Endothelial cell of hepatic sinusoid (primary cell): Measurements from ENCODE around the gene WWC1.
"Not testable (repeated sequence)": the region's sequence is repeated elsewhere in the genome, so short reads cannot be mapped to it uniquely, and the experiment has no call there.

Experiments used
- in situ Hi-C: cut with HindIII; loops from 2 replicates; pipeline ENCODE4 v1.10.0; 2017; ENCODE audit warnings: low sequenced_read_pairs

WWC1 gene

DNA sequence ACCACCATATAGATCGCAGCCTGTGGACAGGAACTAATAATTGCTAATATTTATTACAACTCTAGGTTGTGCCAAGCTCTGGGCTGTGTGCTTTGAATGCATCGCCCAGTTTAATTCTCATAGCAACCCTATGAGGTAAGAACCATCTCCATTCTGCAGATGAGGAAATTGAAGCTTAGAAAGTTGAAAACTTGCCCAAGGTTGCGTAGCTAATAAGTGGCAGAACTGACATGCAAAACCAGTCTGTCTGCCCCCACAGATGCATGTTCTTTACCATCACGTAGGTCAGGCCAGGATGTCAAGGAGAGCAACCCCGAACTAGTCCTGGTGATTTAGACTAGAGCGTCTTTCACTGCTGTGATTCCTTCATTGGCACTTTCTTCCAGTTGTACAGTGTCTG, 15.6 kb downstream of the WWC1 start:
- in situ Hi-C loops = no loop called here

DNA sequence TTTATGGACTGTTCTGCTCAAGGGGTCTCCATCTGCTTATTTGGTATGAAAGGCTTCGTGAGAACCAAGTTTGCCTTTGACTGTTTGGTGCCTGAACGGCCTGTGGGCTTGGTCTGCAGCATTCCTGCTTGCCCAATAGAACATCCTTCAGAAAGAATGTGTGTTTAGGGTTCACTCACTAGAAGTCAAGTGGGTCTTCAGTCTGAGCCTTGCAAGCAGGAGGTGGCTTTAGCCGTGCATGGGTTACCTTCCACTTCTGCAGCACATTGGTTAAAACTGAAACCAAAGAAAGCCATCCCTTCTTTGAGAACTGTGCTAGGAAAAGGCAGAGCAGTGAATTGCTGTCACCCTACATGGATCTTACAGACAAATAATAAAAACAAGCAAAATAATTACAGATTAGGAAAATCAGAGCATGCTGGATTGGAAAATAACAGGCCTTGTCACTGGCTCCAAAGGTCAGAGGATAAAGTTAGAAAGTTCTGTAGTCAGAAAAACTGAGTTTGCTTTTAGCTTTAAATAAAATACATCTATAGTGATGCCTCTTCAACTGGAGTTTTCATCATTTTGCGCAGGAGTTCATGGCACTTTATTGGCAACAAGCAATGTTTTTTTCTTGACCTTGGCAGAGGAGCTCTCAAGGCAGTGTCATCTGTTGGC, 16.6 kb downstream of the WWC1 start:
- in situ Hi-C loops = no loop called here

DNA sequence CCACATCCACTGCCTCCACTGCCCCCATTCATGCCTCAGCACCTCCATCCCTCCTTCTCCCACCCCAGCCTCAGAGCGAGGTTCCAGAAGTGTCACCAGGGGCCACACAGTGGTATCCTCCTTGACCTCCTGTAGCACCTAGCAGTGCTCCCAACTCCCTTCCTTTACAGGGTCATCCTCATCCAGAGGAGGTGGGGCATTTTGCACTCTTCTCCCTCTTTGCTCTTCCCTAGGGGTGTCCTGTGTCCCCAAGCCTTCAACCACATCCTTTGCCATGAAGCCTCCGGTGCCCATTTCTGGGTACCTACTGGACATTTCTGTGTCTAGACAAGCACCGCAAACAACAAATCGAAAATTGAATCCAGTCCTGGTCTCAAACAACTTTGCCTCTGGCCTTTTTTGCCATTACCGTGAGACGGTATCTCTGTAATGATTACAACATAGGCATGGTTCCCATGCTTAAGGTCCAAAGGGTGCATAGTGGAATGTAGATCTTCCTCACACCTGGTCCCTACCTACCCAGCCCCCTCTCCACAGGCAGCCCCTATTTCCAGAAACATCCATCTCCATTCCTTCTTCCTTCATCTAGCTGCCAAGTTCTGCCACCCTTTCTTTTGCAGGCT, 17.6 kb downstream of the WWC1 start:
- in situ Hi-C loops = no loop called here

DNA sequence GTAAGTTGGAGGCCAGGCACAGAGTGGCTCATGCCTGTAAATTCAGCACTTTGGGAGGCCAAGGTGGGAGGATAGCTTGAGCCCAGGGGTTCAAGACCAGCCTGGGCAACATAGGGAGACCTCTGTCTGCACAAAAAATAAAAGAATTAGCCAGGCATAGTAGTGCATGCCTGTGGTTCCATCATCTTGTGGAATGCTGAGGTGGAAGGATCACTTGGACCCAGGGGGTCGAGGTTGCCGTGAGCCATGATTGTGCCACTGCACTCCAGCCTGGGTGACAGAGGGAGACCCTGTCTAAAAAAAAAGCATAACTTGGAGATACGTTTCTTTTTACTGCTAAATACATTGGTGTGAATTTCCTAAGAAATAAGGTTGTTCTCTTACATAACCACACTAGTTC, 19.1 kb downstream of the WWC1 start:
- in situ Hi-C loops = not testable (repeated sequence)

DNA sequence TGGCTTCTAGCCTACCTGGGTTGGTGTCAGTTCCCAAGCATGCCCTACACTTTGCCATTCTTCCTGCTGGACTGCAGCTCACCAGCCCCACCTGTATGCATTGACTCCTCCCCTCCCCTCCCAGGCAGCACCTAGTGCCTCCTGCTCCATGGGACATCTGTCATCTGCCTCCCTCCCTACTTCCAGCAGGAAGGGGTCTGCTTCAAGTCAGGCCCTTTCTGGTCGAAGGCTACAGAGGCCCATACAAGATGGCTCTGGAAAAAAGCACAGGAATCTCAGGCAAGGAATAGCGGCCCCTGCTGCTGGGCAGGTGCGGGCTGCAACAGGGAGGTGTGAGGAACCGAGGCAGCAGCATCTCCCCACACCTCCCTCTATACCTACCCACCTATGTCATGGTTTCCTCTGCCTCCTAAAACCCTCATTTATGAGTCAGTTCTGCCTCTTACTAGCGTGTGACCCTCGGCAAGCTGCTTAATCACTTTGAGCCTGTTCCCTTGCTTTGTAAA, 19.7 kb downstream of the WWC1 start:
- in situ Hi-C loops = no loop called here

DNA sequence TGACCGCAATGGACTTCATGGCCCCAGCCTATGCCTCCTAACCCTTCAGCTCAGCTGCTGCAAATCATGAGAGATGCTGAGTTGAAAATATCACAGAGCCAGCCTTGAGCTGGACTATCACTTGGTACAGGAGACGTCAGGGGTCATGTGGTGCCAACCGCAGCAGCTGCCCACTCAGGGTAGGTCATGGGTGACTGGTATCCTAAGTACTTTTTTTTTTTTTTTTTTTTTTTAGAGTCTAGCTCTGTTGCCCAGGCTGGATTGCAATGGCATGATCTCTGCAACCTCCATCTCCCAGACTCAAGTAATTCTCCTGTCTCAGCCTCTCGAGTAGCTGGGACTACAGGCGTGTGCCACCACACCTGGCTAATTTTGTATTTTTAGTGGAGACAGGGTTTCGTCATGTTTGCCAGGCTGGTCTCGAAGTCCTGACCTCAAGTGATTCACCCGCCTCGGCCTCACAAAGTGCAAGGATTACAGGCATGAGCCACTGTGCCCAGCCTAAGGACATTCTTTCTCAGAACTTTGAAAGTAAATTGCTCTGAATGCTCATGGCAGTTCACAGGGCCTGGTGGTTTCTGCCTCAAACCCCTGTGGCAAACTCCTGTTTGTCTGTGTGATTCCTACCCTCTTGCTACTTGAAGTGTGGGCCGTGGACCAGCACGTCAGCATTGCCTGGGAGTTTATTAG, 21.3 kb downstream of the WWC1 start:
- in situ Hi-C loops = no loop called here

DNA sequence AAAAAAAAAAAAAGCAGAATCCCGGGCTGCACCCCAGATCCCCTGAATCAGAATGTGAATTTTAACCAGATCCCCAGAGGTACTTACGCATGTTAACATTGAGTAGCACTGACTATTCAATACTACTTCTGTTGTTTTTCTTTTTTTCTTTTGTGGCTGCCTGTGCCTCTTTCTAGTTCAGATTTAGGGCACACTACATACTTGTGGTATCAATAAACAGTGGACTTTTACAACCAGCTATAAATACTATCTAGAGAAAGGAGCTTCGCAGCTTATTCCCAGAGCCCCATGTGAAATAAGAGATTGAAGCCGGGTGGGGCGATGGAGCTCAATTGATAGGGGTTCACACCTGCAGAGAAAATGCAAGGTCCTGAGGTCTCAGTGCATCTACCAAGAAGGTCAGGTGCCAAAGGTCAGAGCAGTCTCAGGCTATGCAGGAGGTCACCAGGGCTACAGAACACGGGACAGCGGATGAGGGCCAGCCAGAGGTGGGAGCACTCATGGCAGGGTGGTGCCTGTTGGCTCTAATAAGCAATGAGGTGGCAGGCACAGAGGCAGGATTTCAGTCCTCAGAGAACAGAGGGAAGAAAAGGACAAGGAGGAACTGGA, 22.3 kb downstream of the WWC1 start:
- in situ Hi-C loops = no loop called here

DNA sequence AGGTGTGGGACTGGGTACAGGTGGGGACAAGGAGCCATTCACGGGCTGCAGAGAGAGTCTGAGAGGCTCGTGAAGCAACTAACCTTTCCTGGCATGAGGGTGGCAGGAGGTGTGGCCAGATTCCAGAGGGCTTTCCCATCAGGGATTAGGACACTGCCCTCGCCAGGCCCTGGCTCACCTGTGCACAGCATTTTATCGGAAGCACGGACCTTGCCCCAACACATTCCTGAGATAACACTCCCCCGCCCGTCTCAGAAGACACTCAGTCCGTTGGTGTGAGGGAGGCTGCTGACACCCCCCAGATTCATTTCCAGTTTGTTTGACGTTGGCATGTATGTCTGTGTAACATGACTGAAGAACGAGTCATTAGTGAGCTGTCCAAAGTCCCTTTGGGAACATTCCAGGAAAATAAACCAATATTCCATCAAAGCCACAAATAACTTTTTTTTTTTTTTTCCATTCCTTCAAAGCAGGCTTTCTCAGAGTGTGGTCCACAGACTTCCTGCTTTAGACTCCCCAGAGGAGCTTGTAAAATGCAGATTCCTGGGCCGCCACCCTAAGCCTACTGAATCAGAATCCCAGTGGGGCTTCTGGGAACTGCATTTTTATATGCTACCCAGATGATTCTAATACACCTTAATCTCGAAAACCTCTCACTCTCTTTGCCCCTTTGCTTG, 23.4 kb downstream of the WWC1 start:
- in situ Hi-C loops = no loop called here

DNA sequence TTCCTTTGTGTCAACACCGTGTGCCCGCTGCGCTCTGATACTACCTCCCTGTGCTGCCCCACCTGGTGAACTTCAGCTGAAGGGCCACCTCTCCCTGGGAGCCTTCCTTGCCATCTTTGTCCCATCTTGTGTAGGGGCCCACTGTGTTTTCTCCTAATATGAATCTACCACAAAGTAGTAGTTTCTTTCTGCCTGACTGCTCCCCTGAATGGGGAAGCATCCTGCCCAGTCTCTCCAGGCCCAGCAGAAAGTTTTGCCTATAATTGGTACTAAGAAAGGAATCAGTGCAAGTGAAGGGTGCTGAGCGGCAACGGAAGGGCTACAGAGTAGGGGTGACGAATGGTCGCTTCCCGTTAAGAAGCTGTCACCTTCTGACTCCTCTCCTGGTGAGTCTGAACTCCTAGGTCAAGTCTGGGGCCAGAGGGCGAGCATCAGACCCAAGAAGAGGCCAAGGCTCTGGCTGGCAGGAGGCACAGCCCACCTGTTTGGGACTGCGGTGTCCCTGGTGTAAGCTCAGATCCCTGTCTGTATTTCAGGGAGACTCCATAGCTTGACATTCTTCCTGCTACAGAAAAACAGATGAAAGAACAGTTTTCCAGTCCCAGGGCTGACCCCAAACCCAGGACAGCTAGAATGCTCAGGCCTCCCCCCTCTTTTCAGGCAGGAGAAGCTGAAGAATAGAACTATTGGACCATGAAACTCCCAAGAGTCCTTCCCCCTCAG, 24.1 kb downstream of the WWC1 start:
- in situ Hi-C loops = no loop called here

DNA sequence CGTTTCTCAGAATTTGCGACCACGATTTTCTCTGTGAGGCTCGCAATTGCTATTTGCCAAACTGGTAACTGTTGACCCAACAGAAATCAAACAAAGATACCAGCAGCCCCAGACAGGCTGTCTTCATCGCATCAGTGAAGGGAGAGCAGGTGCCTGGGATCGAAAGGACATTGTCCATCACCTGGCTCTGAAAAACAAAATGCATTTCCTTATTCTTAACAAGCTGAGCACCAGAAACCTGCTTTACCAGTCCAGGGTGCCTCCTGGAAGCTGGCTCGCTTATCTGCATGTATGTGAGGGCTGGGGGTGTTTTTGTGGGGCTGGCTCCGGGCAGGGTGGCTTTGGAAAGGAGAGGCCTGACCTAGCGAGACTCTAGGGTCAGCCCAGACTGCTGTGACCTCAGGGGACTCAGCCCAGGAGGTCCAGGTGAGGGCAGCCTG, 24.7 kb downstream of the WWC1 start:
- in situ Hi-C loops = no loop called here

DNA sequence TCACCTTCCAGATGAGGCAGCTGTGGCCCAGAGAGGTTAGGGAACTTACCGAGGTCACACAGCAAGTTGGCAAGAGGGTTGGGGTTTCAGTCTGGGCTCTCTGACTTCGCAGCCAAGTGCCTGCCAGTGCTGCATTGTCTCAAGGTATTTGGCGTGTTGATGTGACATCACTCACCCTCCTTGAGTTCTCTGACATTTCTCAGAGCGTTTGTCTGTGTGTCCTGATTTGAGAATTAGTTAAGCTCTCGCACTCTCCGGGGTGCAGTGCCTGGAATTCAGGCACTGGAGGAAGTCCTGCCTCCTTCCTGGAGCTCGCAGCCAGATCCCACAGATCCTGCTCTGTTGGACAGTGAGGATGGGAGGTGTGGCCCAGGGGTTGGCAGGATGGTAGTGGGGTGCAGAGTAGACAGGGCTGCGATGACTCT, 25.7 kb downstream of the WWC1 start:
- in situ Hi-C loops = no loop called here

DNA sequence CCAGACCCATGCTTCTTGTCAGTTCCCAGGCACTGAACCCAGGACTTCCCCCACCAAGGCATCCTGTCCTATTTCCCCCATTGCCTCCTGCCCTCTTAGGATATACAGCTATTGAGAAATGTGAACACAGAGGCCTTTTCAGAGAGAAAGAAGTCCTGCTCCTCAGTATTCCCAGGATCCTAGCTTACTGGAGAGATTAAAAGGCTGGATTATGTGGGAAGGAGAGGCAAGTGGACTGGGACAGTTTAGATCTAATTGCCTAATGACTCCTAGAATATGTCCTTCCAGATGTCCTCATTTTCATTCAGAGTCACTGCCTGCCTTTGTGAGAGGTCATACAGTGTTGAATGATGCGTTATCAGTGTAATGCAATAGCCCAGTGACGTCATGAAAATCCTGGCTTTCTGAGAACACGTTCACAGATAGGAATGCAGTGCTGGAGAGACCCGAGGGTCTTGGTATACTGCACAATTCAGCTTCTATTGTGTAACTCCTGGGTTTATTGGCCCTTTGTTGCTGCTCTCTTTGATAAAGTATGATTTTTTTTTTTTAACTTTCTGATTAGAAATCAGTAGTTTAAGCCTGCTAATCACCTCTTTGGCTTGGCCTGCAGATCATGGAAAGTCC, 26.2 kb downstream of the WWC1 start:
- in situ Hi-C loops = no loop called here

DNA sequence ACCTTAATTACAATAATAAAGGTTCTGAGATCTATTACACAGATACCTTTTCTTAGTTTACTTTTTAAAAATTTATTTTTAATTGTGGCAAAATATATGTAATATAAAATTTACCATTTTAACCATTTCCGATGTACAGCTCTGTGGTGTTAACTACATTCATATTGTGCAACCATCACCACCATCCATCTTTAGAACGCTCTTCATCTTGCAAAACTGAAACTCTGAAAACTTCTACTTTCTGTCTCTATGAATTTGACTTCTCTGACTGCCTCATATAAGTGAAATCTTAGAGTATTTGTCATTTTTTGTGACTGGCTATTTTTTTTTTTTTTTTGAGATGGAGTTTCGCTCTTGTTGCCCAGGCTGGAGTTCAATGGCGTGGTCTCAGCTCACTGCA, 26.8 kb downstream of the WWC1 start:
- in situ Hi-C loops = no loop called here

DNA sequence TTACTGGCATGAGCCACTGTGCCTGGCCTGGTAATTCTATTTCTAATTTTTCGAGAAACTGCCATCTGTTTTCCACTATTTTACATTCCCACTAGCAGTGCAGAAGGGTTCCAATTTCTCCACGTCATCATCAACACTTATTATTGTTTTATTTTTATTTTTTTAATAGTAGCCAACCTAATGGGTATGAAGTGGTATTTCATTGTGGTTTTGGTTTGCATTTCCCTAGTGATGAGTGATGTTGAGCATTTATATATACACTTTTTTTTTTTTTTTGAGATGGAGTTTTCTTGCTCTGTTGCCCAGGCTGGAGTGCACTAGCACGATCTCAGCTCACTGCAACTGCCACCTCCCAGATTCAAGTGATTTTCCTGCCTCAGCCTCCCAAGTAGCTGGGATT, 28.3 kb downstream of the WWC1 start:
- in situ Hi-C loops = no loop called here

DNA sequence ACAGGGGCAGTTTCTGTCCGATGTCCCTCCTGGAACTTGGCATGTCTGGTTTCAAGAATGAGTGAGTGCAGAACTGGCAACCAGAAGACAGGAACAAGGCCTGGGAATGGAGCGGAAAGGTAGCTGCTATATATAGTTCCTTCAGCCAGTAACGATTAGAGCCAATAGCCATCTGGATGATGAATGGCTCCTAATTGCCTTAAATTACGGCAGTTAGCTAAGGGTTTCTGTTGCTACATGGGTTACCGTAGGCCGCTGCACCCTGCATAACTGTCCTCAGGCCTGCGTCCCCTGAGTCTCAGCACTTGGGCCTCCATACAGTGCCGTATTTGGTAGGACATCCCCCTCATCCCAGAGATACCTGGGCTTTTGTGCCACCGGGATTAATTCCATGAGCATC, 29.4 kb downstream of the WWC1 start:
- in situ Hi-C loops = no loop called here

DNA sequence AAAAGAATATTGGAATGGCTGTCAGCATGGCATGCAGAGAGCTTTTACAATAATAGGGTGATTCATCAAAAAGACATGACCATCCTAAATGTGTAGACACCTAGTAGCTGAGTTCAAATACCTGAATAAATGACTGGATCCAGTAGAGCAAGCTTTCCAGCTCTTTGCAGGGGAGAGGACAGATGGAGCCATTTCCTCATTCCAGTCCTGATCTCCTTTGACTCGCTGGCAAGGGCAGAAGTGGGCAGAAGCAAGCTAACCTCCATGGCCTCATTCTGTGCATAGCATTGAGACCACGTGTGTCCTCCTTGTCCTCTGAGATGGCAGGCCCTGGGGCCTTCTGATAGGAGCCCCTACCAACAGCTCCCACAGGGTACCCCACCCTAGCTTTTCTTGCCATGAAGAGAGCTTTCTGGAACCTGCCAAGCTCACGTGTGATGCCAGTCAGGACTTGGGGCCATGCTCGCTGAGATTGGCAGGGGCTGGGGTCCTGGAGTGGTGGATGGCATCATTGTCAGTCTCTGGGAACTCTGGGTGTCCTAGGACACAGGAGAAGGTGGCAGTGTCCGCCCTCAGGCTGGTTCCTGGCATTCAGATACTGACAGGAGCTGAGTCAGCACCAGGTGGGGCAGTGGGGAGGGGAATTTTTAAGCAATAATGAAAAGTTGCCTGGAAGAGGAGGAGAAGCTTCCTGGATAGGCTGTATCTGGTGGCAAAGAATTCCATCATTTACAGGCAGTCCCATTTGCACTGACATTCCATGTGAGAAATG, 33.6 kb downstream of the WWC1 start:
- in situ Hi-C loops = no loop called here

DNA sequence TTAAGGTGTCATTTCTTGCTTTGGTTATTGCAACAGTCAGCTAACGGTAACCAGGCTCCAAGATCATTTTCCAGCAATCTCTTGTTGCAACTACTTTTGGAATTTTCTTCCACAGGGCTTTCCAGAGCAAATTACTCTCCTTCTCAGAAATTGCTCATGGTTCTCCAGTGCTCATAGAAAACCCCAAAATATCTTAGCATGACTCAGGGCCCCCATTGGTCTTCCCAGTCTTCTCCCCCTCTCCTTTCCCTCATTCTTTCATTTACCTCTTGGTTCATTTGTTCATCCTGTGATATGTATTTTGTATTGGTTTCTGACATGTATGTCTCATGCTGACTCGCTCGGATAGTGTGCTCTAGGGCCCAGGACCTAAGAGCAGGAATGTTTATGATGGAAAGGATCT, 35.6 kb downstream of the WWC1 start:
- in situ Hi-C loops = no loop called here

DNA sequence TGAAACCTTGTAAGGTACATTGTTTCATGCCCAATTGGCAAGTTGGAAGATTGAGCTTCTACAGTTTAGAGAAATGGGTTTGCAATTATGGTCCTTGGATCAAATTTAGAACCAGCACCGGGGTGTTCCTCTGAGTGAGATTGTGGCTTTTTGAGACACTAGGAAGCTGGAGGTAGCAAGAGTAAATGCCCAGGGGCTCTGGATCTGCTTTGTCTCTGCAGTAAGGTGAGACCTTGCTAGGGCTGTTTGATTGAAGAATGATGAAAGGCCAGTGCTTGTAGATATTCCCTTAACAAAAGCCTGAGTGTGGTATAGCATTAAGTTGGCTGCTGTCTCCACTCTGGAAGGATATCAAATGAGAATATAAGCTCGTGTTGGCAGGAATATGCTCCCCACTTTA, 36.0 kb downstream of the WWC1 start:
- in situ Hi-C loops = no loop called here

DNA sequence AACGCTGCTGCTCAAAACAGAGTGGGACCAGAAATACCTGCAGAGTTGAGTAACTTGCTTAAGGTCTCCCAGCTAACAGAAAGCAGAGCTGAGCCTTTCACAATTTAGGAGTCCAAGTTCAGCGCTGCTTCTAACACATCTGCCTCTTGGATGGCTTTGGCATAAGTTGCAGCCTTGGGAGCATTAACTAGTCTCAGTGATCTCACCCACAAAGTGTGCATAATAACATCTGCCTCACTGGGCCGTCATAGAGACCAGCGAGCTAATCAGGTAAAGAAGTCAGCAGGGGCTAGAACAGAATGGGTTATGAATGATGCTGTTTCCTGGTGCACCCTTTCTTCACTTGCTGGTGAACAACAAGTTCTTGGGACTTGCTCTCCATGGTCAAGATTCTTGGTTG, 36.5 kb downstream of the WWC1 start:
- in situ Hi-C loops = no loop called here
